ENCODE results near the gene PRRG4. TPM values are rescaled to one million over a fixed set of nuclear protein-coding genes. Genes with fewer than 3 reads are reported as not detected.

Gene PRRG4
- total RNA-seq, 1 donor, result 0.36 TPM

- Histone ChIP-seq H4K20me1 (ENCODE audit: insufficient read depth, low read length) (no peaks in the 10 kb centered on the region), H3K36me3 (ENCODE audit: insufficient read depth, low read length) (no peaks in the 10 kb centered on the region), H3K27ac (ENCODE audit: low read depth, low read length) (no peak within 1 kb of the TSS), H2AFZ (ENCODE audit: low read length) (no peak within 1 kb of the TSS), H3K4me3 (ENCODE audit: insufficient read depth, low read length) (no peak within 1 kb of the TSS), H3K27me3 (ENCODE audit: insufficient read depth, low read length) (peaks cover 7% of the 10 kb centered on the region), H3K4me2 (ENCODE audit: insufficient read depth, low read length) (no peak within 1 kb of the TSS), H3K79me2 (ENCODE audit: insufficient read depth, low read length) (no peaks in the 10 kb centered on the region), H3K4me1 (ENCODE audit: insufficient read depth, low read length) (no peaks in the 10 kb centered on the region), H3K9me3 (ENCODE audit: low read depth, low read length) (no peaks in the 10 kb centered on the region)
- no peak for DNase-seq (ENCODE audit: insufficient read length, low spot score, missing footprints)
- no peak for TF ChIP-seq CTCF (IDR thresholded peaks at IDR 0.05; ENCODE audit: extremely low read depth, low read depth, low read length)
These were observed 35.3 kb upstream of the PRRG4 start, which contains the start of gene CCDC73 for GRCh38 chr11:32794439-32794838. Gene CCDC73 (minus strand): TSS chr11:32794662. CDS start chr11:32760243, 34,419 bp downstream.

- H3K4me2 ChIP-seq (ENCODE audit: insufficient read depth, low read length), result no peak overlapping the region
- no peak overlapping the region for H2AFZ ChIP-seq (ENCODE audit: low read length)
- no peaks in the 10 kb centered on the region for H3K79me2 ChIP-seq (ENCODE audit: insufficient read depth, low read length)
- H3K27me3 ChIP-seq (ENCODE audit: insufficient read depth, low read length), result peaks cover 2% of the 10 kb centered on the region
- no peaks in the 10 kb centered on the region for H3K4me1 ChIP-seq (ENCODE audit: insufficient read depth, low read length)
- no peak overlapping the region for H3K27ac ChIP-seq (ENCODE audit: low read depth, low read length)
- H4K20me1 ChIP-seq (ENCODE audit: insufficient read depth, low read length), result no peaks in the 10 kb centered on the region
- no peaks in the 10 kb centered on the region for H3K36me3 ChIP-seq (ENCODE audit: insufficient read depth, low read length)
- DNase-seq (ENCODE audit: insufficient read length, low spot score, missing footprints), result no peak
- no peak for TF ChIP-seq CTCF (IDR thresholded peaks at IDR 0.05; ENCODE audit: extremely low read depth, low read depth, low read length)
- H3K4me3 ChIP-seq (ENCODE audit: insufficient read depth, low read length), result no peak overlapping the region
- H3K9me3 ChIP-seq (ENCODE audit: low read depth, low read length), result no peaks in the 10 kb centered on the region
These were observed 33.3 kb upstream of the PRRG4 start for GRCh38 chr11:32796425-32796824.

GRCh38 chr11:32809313-32809712 lies 20.4 kb upstream of the PRRG4 start:
- TF ChIP-seq CTCF (IDR thresholded peaks at IDR 0.05; ENCODE audit: extremely low read depth, low read depth, low read length), result peak; percentile 89

GRCh38 chr11:32817181-32817851 lies 12.4 kb upstream of the PRRG4 start:
- Histone ChIP-seq H3K9me3 (ENCODE audit: low read depth, low read length) (no peaks in the 10 kb centered on the region), H3K36me3 (ENCODE audit: insufficient read depth, low read length) (no peaks in the 10 kb centered on the region), H3K27ac (ENCODE audit: low read depth, low read length) (no peak overlapping the region), H3K4me2 (ENCODE audit: insufficient read depth, low read length) (no peak overlapping the region), H3K79me2 (ENCODE audit: insufficient read depth, low read length) (no peaks in the 10 kb centered on the region), H3K4me1 (ENCODE audit: insufficient read depth, low read length) (peaks cover 3% of the 10 kb centered on the region), H3K4me3 (ENCODE audit: insufficient read depth, low read length) (no peak overlapping the region), H4K20me1 (ENCODE audit: insufficient read depth, low read length) (no peaks in the 10 kb centered on the region), H3K27me3 (ENCODE audit: insufficient read depth, low read length) (no peaks in the 10 kb centered on the region), H2AFZ (ENCODE audit: low read length) (no peak overlapping the region)
- TF ChIP-seq CTCF (IDR thresholded peaks at IDR 0.05; ENCODE audit: extremely low read depth, low read depth, low read length), result no peak
- no peak for DNase-seq (ENCODE audit: insufficient read length, low spot score, missing footprints)

More at GRCh38 chr11:32809313-32809712, 20.4 kb upstream of the PRRG4 start:
- Histone ChIP-seq H2AFZ (ENCODE audit: low read length) (no peak overlapping the region), H3K4me2 (ENCODE audit: insufficient read depth, low read length) (no peak overlapping the region), H3K9me3 (ENCODE audit: low read depth, low read length) (no peaks in the 10 kb centered on the region), H4K20me1 (ENCODE audit: insufficient read depth, low read length) (no peaks in the 10 kb centered on the region), H3K27me3 (ENCODE audit: insufficient read depth, low read length) (peaks cover 3% of the 10 kb centered on the region), H3K27ac (ENCODE audit: low read depth, low read length) (no peak overlapping the region), H3K4me3 (ENCODE audit: insufficient read depth, low read length) (no peak overlapping the region), H3K36me3 (ENCODE audit: insufficient read depth, low read length) (no peaks in the 10 kb centered on the region), H3K4me1 (ENCODE audit: insufficient read depth, low read length) (no peaks in the 10 kb centered on the region), H3K79me2 (ENCODE audit: insufficient read depth, low read length) (no peaks in the 10 kb centered on the region)
- peak; percentile 57 for DNase-seq (ENCODE audit: insufficient read length, low spot score, missing footprints)

Measured in osteoblast (primary cell).